Neutrophil (primary cell): ENCODE measurements around the gene APIP.

Source experiments
- H3K27ac ChIP-seq: fragments of 200-600 bp; sonication (generic); 2 replicates; pipeline ENCODE4 v1.5.1; 2016; ENCODE audit warnings: mild to moderate bottlenecking, moderate library complexity
- H3K27me3 ChIP-seq: fragments of 200-600 bp; sonication (generic); 2 replicates; pipeline ENCODE4 v1.6.0; 2016; ENCODE audit warnings: mild to moderate bottlenecking
- H3K36me3 ChIP-seq: fragments of 200-600 bp; sonication (generic); 2 replicates; pipeline ENCODE4 v1.5.1; 2017
- H3K4me1 ChIP-seq, 2 experiments: fragments of 200-600 bp in 1 of 2; sonication (generic) in 1 of 2; 1 replicate in 1 of 2; 2 replicates in 1 of 2; pipeline versions ENCODE4 v1.5.1 to v1.6.1; 2013 to 2016; ENCODE audit warnings: low read depth in 1 of 2, low read length in 1 of 2, mild to moderate bottlenecking in 1 of 2, moderate library complexity in 1 of 2; ENCODE audit not compliant: control insufficient read depth in 1 of 2, insufficient read depth in 1 of 2
- H3K4me3 ChIP-seq, 2 experiments: fragments of 200-600 bp in 1 of 2; sonication (generic) in 1 of 2; 1 replicate in 1 of 2; 2 replicates in 1 of 2; pipeline ENCODE4 v1.5.1; 2013 to 2016; ENCODE audit warnings: low read depth in 1 of 2, low read length in 1 of 2, mild to moderate bottlenecking in 1 of 2, moderate library complexity in 1 of 2
- H3K9me3 ChIP-seq: fragments of 200-600 bp; sonication (generic); 2 replicates; pipeline ENCODE4 v1.5.1; 2016
- TF ChIP-seq, protein P1 (sequence below): fragments of 200-600 bp; sonication (generic); IDR thresholded peaks from 2 replicates; pipeline ENCODE4 v1.5.1; 2016; ENCODE audit warnings: antibody characterized with exemption

Gene APIP

DNA sequence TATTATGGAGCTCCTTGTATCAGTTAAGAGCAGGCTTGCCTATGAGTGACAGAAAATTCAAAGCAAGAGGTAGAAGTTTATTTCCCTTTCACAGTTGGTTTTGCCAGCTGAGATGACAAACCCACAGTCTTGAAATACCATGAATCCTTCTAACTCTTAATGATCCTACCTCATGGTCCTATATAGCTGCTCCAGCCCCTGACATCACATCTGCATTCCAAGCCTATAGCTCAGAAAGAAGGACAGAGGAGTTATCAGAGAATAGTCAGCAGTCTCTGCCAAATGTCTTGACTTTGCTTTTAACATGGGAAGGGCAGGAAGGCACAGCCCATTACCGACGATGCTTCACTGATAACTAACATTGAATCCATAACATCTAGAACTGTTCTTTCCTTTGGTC, 76.2 kb downstream of the APIP start:
- TF ChIP-seq, protein P1, sequence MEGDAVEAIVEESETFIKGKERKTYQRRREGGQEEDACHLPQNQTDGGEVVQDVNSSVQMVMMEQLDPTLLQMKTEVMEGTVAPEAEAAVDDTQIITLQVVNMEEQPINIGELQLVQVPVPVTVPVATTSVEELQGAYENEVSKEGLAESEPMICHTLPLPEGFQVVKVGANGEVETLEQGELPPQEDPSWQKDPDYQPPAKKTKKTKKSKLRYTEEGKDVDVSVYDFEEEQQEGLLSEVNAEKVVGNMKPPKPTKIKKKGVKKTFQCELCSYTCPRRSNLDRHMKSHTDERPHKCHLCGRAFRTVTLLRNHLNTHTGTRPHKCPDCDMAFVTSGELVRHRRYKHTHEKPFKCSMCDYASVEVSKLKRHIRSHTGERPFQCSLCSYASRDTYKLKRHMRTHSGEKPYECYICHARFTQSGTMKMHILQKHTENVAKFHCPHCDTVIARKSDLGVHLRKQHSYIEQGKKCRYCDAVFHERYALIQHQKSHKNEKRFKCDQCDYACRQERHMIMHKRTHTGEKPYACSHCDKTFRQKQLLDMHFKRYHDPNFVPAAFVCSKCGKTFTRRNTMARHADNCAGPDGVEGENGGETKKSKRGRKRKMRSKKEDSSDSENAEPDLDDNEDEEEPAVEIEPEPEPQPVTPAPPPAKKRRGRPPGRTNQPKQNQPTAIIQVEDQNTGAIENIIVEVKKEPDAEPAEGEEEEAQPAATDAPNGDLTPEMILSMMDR, result no peak
- Histone ChIP-seq H3K27ac (no peak overlapping the region), H3K4me3 (no peak overlapping the region), H3K27me3 (peaks cover 2% of the 10 kb centered on the region), H3K4me1 (no peaks in the 10 kb centered on the region), H3K9me3 (no peaks in the 10 kb centered on the region), H3K36me3 (no peaks in the 10 kb centered on the region)

DNA sequence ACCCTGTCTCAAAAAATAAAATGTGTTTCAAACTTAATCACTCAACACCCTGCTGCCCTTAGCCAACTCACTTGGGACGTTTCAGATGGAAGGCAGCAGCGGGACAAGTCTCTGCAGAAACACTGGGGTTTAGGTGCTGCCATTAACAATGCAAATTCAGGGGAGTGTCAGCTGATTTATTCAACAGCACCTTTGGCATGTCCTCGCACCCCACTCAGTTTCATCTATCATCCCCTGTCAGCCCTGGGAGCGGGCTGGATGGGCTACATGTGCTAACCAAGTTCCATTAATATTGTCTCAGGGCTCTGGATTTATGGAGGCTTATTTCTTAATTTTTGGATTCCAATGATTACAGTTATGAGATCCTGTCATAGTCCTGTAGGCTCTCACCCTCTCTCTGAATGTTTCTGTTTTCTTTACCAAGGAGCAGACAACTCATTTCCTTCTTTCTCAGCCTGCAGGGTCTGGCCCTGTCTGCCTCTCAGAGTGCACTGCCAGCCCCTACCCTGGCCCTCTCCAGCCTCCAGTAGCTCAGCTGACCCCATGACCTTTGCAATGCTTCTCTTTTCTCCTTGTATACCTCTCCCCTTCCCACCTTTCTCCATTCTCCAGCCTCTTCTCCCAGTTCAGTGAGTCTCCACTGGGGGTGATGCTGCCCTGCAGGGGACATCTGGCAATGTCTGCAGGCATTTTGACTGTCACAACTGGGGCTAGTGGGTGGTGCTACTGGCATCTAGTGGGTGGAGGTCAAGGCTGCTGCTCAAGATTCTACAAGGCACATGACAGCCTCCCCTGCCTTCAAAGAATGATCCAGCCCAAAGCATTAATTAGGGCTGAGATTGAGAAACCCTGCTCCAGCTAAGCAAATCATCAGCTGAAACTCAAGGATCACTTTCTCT, 79.0 kb downstream of the APIP start:
- Histone ChIP-seq H3K4me1 (no peaks in the 10 kb centered on the region), H3K9me3 (no peaks in the 10 kb centered on the region), H3K27me3 (no peaks in the 10 kb centered on the region), H3K4me3 (no peak overlapping the region), H3K36me3 (no peaks in the 10 kb centered on the region), H3K27ac (no peak overlapping the region)
- TF ChIP-seq, protein P1, result no peak

DNA sequence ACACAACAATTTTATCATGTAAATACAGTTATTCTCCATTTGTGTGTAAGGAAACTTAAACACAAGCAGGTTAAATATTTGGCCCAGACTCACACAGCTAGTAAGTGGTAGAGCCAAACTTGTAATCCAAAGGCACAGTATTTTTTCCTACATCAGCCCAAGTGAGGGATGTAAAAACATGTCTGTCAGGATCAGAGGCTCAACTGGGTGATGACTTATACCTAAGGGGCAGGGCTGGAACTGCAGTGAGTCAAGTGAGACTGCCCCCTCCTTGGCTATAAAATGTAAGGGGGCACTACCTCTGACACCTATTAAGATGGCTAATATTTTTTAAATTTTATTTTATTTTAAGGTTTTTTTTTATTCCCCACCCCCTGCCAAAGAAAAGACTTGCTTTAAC, 82.6 kb downstream of the APIP start:
- no peak overlapping the region for H3K4me3 ChIP-seq
- no peaks in the 10 kb centered on the region for H3K27me3 ChIP-seq
- no peak overlapping the region for H3K27ac ChIP-seq
- TF ChIP-seq, protein P1, result no peak
- H3K9me3 ChIP-seq, result no peaks in the 10 kb centered on the region
- no peaks in the 10 kb centered on the region for H3K36me3 ChIP-seq
- no peaks in the 10 kb centered on the region for H3K4me1 ChIP-seq
